Osteoblast (primary cell): ENCODE results near the gene GJA1. TPM values are rescaled to one million over a fixed set of nuclear protein-coding genes. Genes with fewer than 3 reads are reported as not detected.
A peak's percentile ranks its signal among the peaks of the same experiment; 100 is the strongest.
"Not testable (repeated sequence)": the region's sequence is repeated elsewhere in the genome, so short reads cannot be mapped to it uniquely, and the experiment has no call there.

Experiments used
- DNase-seq: peaks from one replicate; pipeline ENCODE4 v3.0.0; 2011; ENCODE audit warnings: low spot score, mixed read lengths; ENCODE audit not compliant: insufficient read length; ENCODE audit errors: missing footprints
- H2AFZ ChIP-seq: 2 replicates; pipeline ENCODE4 v1.6.0; 2011; ENCODE audit warnings: mild to moderate bottlenecking, low read length
- H3K27ac ChIP-seq: 2 replicates; pipeline ENCODE4 v1.5.1; 2011; ENCODE audit warnings: mild to moderate bottlenecking, low read depth, low read length, moderate library complexity
- H3K27me3 ChIP-seq: 2 replicates; pipeline ENCODE4 v1.6.0; 2012; ENCODE audit warnings: mild to moderate bottlenecking, control low read depth, inconsistent platforms, low read length, moderate library complexity; ENCODE audit not compliant: insufficient read depth
- H3K36me3 ChIP-seq: 2 replicates; pipeline ENCODE4 v1.5.1; 2011; ENCODE audit warnings: mild to moderate bottlenecking, low read length, control low read depth, moderate library complexity; ENCODE audit not compliant: insufficient read depth
- H3K4me1 ChIP-seq: 2 replicates; pipeline ENCODE4 v1.5.1; 2011; ENCODE audit warnings: mild to moderate bottlenecking, low read length, control low read depth, moderate library complexity; ENCODE audit not compliant: insufficient read depth
- H3K4me2 ChIP-seq: 2 replicates; pipeline ENCODE4 v1.6.0; 2011; ENCODE audit warnings: mild to moderate bottlenecking, low read length; ENCODE audit not compliant: insufficient read depth
- H3K4me3 ChIP-seq: fragments of 200-600 bp; sonication (generic); 3 replicates; pipeline ENCODE4 v1.5.1; 2012; ENCODE audit warnings: mild to moderate bottlenecking, low read length, inconsistent platforms; ENCODE audit not compliant: insufficient read depth
- H3K79me2 ChIP-seq: 2 replicates; pipeline ENCODE4 v1.6.0; 2012; ENCODE audit warnings: mild to moderate bottlenecking, low read length, control low read depth, inconsistent platforms; ENCODE audit not compliant: insufficient read depth
- H3K9me3 ChIP-seq: 2 replicates; pipeline ENCODE4 v1.5.1; 2011; ENCODE audit warnings: low read depth, low read length, control low read depth
- H4K20me1 ChIP-seq: 2 replicates; pipeline ENCODE4 v1.6.0; 2012; ENCODE audit warnings: mild to moderate bottlenecking, low read length, control low read depth; ENCODE audit not compliant: insufficient read depth
- CTCF ChIP-seq: IDR thresholded peaks from 2 replicates; pipeline ENCODE4 v1.5.1; 2011; ENCODE audit warnings: mild to moderate bottlenecking, low read depth, low read length, moderate library complexity; ENCODE audit errors: extremely low read depth
- total RNA-seq: library from RNA; depleted of rRNA; stranded (reverse); fragments of >200 nt; gene quantifications from 2 replicates; pipeline ENCODE4 v1.2.3, GENCODE V29; 2012

Gene GJA1
- total RNA-seq: 1,360 and 1,632 TPM in 2 replicates

GRCh38 chr6:121435444-121436069, at the start of gene GJA1:
Gene GJA1 (plus strand): TSS chr6:121435646. CDS start chr6:121446848, 11,202 bp downstream.
- Histone ChIP-seq H3K4me1 (peaks cover 31% of the 10 kb centered on the region), H3K27ac (peak within 1 kb of the TSS; percentile 97), H4K20me1 (peaks cover 6% of the 10 kb centered on the region), H3K79me2 (peaks cover 57% of the 10 kb centered on the region), H3K9me3 (no peaks in the 10 kb centered on the region), H3K36me3 (peaks cover 10% of the 10 kb centered on the region), H3K27me3 (no peaks in the 10 kb centered on the region), H3K4me3 (peak within 1 kb of the TSS; percentile 83), H2AFZ (peak within 1 kb of the TSS; percentile 23), H3K4me2 (peak within 1 kb of the TSS; percentile 85)
- no peak for TF ChIP-seq CTCF
- peak; percentile 81 for DNase-seq

DNA sequence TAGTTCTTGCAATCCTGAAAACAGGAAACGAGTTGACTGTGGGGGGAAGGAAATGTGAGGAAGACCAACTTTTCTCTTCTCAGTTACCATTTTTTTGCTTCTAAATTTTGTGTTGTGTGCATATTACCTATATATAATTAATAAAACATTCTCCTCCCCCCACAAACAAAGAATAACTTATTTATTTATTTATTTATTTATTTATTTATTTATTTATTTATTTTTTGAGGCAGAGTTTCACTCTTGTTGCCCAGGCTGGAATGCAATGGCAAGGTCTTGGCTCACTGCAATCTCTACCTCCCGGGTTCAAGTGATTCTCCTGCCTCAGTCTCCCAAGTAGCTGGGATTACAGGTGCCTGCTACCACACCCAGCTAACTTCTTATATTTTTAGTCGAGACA, 48.9 kb upstream of the GJA1 start:
- not testable (repeated sequence) for H2AFZ ChIP-seq, H3K27me3 ChIP-seq, H3K9me3 ChIP-seq, H3K4me2 ChIP-seq, H3K4me1 ChIP-seq, H3K4me3 ChIP-seq, H3K27ac ChIP-seq, H4K20me1 ChIP-seq, H3K79me2 ChIP-seq, DNase-seq, H3K36me3 ChIP-seq

GRCh38 chr6:121389419-121389818, 46.0 kb upstream of the GJA1 start:
- H3K4me2 ChIP-seq: no peak overlapping the region
- no peak overlapping the region for H3K4me3 ChIP-seq
- H3K27me3 ChIP-seq: no peaks in the 10 kb centered on the region
- H3K9me3 ChIP-seq: no peaks in the 10 kb centered on the region
- no peak for DNase-seq
- H3K4me1 ChIP-seq: no peaks in the 10 kb centered on the region
- H4K20me1 ChIP-seq: no peaks in the 10 kb centered on the region
- no peak for TF ChIP-seq CTCF
- H3K79me2 ChIP-seq: no peaks in the 10 kb centered on the region
- H2AFZ ChIP-seq: no peak overlapping the region
- H3K27ac ChIP-seq: no peak overlapping the region
- no peaks in the 10 kb centered on the region for H3K36me3 ChIP-seq

DNA sequence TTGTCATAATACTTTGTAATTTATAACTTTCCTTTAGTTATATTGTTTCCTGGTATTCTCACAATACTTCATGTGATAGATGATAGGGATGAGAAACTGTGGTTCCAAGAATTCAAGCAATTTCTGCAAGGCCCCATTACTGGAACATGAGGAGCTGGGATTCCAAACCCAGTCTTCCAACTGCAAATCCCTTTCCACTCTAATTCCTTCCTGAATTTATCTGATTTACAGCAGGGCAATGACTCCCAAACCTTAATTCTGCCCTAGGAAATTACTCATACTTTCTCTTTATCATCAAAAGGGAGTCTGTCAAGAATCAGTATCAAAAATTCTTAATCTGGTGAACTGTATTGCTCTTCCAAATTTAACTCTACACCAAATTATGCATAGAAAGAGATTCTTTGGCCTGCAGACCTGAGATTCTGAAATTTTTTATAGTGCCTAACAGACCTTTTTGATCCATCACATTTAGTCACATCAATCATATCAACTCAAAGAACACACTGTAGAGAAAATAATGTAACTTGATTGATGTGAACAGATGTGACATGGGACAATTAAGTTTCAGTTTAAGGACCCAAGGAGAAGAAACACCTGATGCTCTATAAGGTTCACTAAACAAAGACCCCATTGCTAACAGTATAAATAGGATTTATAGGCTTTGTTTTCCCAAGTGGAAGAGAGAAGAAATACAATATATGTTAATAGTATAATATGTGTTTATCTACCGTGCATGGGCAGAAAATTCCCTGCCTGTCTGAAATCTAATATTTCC, 41.5 kb upstream of the GJA1 start:
- no peaks in the 10 kb centered on the region for H3K36me3 ChIP-seq
- H3K4me3 ChIP-seq: no peak overlapping the region
- no peak overlapping the region for H2AFZ ChIP-seq
- H3K27ac ChIP-seq: no peak overlapping the region
- no peaks in the 10 kb centered on the region for H3K4me1 ChIP-seq
- no peak overlapping the region for H3K4me2 ChIP-seq
- H3K27me3 ChIP-seq: no peaks in the 10 kb centered on the region
- DNase-seq: no peak
- no peaks in the 10 kb centered on the region for H3K9me3 ChIP-seq
- H3K79me2 ChIP-seq: no peaks in the 10 kb centered on the region
- H4K20me1 ChIP-seq: no peaks in the 10 kb centered on the region
- TF ChIP-seq CTCF: no peak
